LHCN-M2 (cell line): Measurements from ENCODE around the gene AHR. TPM values are rescaled to one million over a fixed set of nuclear protein-coding genes. Genes with fewer than 3 reads are reported as not detected.
"Not testable (repeated sequence)": the region's sequence is repeated elsewhere in the genome, so short reads cannot be mapped to it uniquely, and the experiment has no call there.

Experiments used
- DNase-seq: peaks from one replicate; pipeline ENCODE4 v3.0.0-alpha.2; 2012; ENCODE audit warnings: low read depth
- total RNA-seq: library from RNA; depleted of rRNA; stranded (reverse); fragments of >200 nt; gene quantifications from 2 replicates; pipeline ENCODE4 v1.2.3, GENCODE V29; 2014

The AHR gene
- total RNA-seq, 1 experiment from 2014 or later, result 91.3 TPM

GRCh38 chr7:17374157-17374556 is 75.7 kb downstream of the AHR start:
- DNase-seq, result no peak

- DNase-seq, result no peak
These were observed 76.2 kb downstream of the AHR start for GRCh38 chr7:17374654-17375053.

- no peak for DNase-seq
These were observed 78.1 kb downstream of the AHR start for GRCh38 chr7:17376595-17376994.

GRCh38 chr7:17380736-17381662 is 82.5 kb downstream of the AHR start:
- DNase-seq, result no peak

GRCh38 chr7:17382408-17383354 is 84.2 kb downstream of the AHR start:
- DNase-seq, result not testable (repeated sequence)

- no peak for DNase-seq
These were observed 85.9 kb downstream of the AHR start for GRCh38 chr7:17384400-17384799.

GRCh38 chr7:17385612-17386011 is 87.2 kb downstream of the AHR start:
- no peak for DNase-seq

- DNase-seq, result no peak
These were observed 91.9 kb downstream of the AHR start for GRCh38 chr7:17390392-17390791.

GRCh38 chr7:17391366-17391765 is 92.9 kb downstream of the AHR start:
- DNase-seq, result peak; percentile 15

- DNase-seq, result peak; percentile 32
These were observed 94.4 kb downstream of the AHR start for GRCh38 chr7:17392846-17393245.

- DNase-seq, result not testable (repeated sequence)
These were observed 96.1 kb downstream of the AHR start for GRCh38 chr7:17394563-17394962.
